HEK293 (cell line): ENCODE results near the gene CELA1.
"Not testable (repeated sequence)": the region's sequence is repeated elsewhere in the genome, so short reads cannot be mapped to it uniquely, and the experiment has no call there.

ENCODE experiments used
- OSR2 ChIP-seq: fragments of 450-650 bp; formaldehyde crosslinking; IDR thresholded peaks from 2 replicates; pipeline ENCODE4 v1.5.1; 2016; ENCODE audit warnings: missing biosample characterization, missing genetic modification characterization
- SETDB1 ChIP-seq: IDR thresholded peaks from one replicate; pipeline ENCODE4 v1.6.1; 2017; ENCODE audit warnings: mild to moderate bottlenecking, low read length, moderate library complexity, mixed read lengths; ENCODE audit not compliant: insufficient read length
- ZNF23 ChIP-seq: fragments of 450-650 bp; formaldehyde crosslinking; IDR thresholded peaks from 2 replicates; pipeline ENCODE4 v1.5.1; 2016; ENCODE audit warnings: missing biosample characterization, missing genetic modification characterization, borderline replicate concordance
- ZNF24 ChIP-seq: fragments of 450-650 bp; formaldehyde crosslinking; IDR thresholded peaks from 2 replicates; pipeline ENCODE4 v1.5.1; 2016; ENCODE audit warnings: missing biosample characterization, missing genetic modification characterization
- ZNF274 ChIP-seq, 2 experiments: fragments of 200-500 bp in 1 of 2; fragments of 450-650 bp in 1 of 2; sonication (Bioruptor generic) in 1 of 2; formaldehyde crosslinking in 1 of 2; IDR thresholded peaks; 2 replicates each; pipeline versions ENCODE4 v1.5.1 to v1.6.1; 2014 to 2016; ENCODE audit warnings: borderline replicate concordance in 1 of 2, inconsistent platforms in 1 of 2, low read length in 1 of 2, missing biosample characterization in 1 of 2, missing genetic modification characterization in 1 of 2
- ZNF341 ChIP-seq: fragments of 450-650 bp; formaldehyde crosslinking; IDR thresholded peaks from 2 replicates; pipeline ENCODE4; 2016; ENCODE audit warnings: low read depth, missing biosample characterization, missing genetic modification characterization
- ZNF37A ChIP-seq: fragments of 450-650 bp; IDR thresholded peaks from 2 replicates; pipeline ENCODE4 v1.5.1; 2018; ENCODE audit warnings: missing biosample characterization, missing genetic modification characterization
- ZNF529 ChIP-seq: fragments of 450-650 bp; formaldehyde crosslinking; IDR thresholded peaks from 2 replicates; pipeline ENCODE4 v1.5.1; 2017; ENCODE audit warnings: missing genetic modification characterization, missing biosample characterization; ENCODE audit not compliant: insufficient replicate concordance
- TF ChIP-seq, protein P1 (sequence below): fragments of 450-650 bp; formaldehyde crosslinking; IDR thresholded peaks from 2 replicates; pipeline ENCODE4 v1.5.1; 2016; ENCODE audit warnings: missing biosample characterization, missing genetic modification characterization
- TF ChIP-seq, protein P2 (sequence below): fragments of 450-650 bp; formaldehyde crosslinking; IDR thresholded peaks from 2 replicates; pipeline ENCODE4 v1.5.1; 2016; ENCODE audit warnings: missing biosample characterization, missing genetic modification characterization
- TF ChIP-seq, protein P3 (sequence below): fragments of 450-650 bp; formaldehyde crosslinking; IDR thresholded peaks from 2 replicates; pipeline ENCODE4 v1.5.0; 2017; ENCODE audit warnings: missing biosample characterization, missing genetic modification characterization, borderline replicate concordance

DNA sequence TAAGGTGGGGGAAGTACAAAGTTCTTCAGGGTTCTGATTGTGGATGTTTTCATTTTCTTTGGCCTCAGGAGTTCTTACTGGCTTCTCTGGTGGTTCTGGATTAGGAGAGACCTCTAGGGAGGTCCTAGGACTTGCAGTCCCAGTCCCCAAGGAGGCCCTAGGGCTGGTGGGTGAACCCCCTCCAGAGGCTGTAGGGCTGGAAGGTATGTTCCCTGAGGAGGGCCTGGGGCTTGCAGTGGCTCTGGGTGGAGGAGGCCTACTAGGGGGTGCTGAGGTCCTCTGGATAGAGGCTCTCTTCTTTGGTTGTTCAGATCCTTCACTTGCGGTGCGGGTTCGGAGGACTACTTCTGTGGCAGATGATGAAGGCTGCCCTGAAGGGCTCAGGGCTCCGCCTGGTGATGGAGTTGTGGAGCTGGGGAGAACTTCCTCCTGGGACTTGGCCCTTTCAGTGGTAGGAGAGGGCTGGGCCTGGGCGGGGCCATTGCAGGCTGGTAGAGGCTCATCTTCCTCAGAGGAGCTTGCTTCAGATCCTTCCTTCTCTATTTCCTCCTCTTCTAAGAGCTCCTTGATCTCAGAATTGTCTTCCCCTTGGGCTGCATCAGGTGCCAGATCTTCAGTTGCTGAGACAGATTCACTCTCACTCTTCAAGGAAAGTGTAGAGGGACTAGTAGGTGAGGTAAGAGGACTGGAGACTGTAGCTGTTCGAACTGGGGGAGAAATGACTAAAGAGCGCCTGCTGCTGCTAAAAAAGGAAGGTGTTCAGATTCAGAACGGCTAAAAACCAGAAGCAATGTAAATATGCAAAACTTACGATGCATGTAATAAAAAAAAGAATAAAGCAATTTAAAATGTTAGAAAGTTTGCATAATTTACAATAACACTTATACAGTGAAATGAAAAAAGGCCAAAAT lies 54.6 kb downstream of the CELA1 start:
- not testable (repeated sequence) for TF ChIP-seq ZNF341 (tag by site-specific recombination); ZNF529 (tag by site-specific recombination); ZNF24 (tag by site-specific recombination); SETDB1; ZNF37A (tag by site-specific recombination); ZNF274 (IDR thresholded peaks at IDR 0.05; ENCODE audit: low read length); ZNF274 (tag by site-specific recombination; IDR thresholded peaks at IDR 0.05; ENCODE audit: borderline replicate concordance); ZNF23 (tag by site-specific recombination); OSR2
- TF ChIP-seq, protein P1, sequence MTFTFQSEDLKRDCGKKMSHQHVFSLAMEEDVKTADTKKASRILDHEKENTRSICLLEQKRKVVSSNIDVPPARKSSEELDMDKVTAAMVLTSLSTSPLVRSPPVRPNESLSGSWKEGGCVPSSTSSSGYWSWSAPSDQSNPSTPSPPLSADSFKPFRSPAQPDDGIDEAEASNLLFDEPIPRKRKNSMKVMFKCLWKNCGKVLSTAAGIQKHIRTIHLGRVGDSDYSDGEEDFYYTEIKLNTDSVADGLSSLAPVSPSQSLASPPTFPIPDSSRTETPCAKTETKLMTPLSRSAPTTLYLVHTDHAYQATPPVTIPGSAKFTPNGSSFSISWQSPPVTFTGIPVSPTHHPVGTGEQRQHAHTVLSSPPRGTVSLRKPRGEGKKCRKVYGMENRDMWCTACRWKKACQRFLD (tag by site-specific recombination) = not testable (repeated sequence)
- TF ChIP-seq, protein P2, sequence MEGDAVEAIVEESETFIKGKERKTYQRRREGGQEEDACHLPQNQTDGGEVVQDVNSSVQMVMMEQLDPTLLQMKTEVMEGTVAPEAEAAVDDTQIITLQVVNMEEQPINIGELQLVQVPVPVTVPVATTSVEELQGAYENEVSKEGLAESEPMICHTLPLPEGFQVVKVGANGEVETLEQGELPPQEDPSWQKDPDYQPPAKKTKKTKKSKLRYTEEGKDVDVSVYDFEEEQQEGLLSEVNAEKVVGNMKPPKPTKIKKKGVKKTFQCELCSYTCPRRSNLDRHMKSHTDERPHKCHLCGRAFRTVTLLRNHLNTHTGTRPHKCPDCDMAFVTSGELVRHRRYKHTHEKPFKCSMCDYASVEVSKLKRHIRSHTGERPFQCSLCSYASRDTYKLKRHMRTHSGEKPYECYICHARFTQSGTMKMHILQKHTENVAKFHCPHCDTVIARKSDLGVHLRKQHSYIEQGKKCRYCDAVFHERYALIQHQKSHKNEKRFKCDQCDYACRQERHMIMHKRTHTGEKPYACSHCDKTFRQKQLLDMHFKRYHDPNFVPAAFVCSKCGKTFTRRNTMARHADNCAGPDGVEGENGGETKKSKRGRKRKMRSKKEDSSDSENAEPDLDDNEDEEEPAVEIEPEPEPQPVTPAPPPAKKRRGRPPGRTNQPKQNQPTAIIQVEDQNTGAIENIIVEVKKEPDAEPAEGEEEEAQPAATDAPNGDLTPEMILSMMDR (tag by site-specific recombination) = not testable (repeated sequence)
- TF ChIP-seq, protein P3, sequence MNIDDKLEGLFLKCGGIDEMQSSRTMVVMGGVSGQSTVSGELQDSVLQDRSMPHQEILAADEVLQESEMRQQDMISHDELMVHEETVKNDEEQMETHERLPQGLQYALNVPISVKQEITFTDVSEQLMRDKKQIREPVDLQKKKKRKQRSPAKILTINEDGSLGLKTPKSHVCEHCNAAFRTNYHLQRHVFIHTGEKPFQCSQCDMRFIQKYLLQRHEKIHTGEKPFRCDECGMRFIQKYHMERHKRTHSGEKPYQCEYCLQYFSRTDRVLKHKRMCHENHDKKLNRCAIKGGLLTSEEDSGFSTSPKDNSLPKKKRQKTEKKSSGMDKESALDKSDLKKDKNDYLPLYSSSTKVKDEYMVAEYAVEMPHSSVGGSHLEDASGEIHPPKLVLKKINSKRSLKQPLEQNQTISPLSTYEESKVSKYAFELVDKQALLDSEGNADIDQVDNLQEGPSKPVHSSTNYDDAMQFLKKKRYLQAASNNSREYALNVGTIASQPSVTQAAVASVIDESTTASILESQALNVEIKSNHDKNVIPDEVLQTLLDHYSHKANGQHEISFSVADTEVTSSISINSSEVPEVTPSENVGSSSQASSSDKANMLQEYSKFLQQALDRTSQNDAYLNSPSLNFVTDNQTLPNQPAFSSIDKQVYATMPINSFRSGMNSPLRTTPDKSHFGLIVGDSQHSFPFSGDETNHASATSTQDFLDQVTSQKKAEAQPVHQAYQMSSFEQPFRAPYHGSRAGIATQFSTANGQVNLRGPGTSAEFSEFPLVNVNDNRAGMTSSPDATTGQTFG (tag by site-specific recombination) = not testable (repeated sequence)
